Neural cell (in vitro differentiated cells): Measurements from ENCODE around the gene P2RX2. TPM values are rescaled to one million over a fixed set of nuclear protein-coding genes. Genes with fewer than 3 reads are reported as not detected.

ENCODE experiments used
- H2AFZ ChIP-seq: fragments of 200-600, 300-800 bp; sonication (generic), shearing (Covaris generic); 2 replicates; pipeline ENCODE4 v1.6.0; 2014; ENCODE audit warnings: low read depth, mild to moderate bottlenecking, antibody characterized with exemption, low read length, moderate library complexity
- H3F3A ChIP-seq: fragments of 200-600 bp; shearing (Covaris generic); 2 replicates; pipeline ENCODE4 v1.6.1; 2016; ENCODE audit warnings: mild to moderate bottlenecking, moderate library complexity, mixed read lengths, antibody characterized with exemption, low read length; ENCODE audit not compliant: insufficient read depth, poor library complexity, severe bottlenecking
- H3K27ac ChIP-seq: fragments of 200-600, 300-800 bp; sonication (generic), shearing (Covaris generic); 2 replicates; pipeline ENCODE4 v1.5.1; 2014; ENCODE audit warnings: mild to moderate bottlenecking, low read length, moderate library complexity
- H3K27me3 ChIP-seq: fragments of 300-800, 200-600 bp; sonication (generic), shearing (Covaris generic); 2 replicates; pipeline ENCODE4 v1.6.0; 2014; ENCODE audit warnings: mild to moderate bottlenecking, low read depth, low read length, moderate library complexity; ENCODE audit not compliant: insufficient read depth
- H3K36me3 ChIP-seq: fragments of 300-800, 200-600 bp; sonication (generic), shearing (Covaris generic); 2 replicates; pipeline ENCODE4 v1.5.1; 2014; ENCODE audit warnings: mild to moderate bottlenecking, antibody characterized with exemption, low read length, moderate library complexity; ENCODE audit not compliant: insufficient read depth
- H3K4me2 ChIP-seq: fragments of 300-800, 200-600 bp; sonication (generic), shearing (Covaris generic); 2 replicates; pipeline ENCODE4 v1.6.0; 2014; ENCODE audit warnings: mild to moderate bottlenecking, low read length
- H3K4me3 ChIP-seq: fragments of 300-800, 200-600 bp; sonication (generic), shearing (Covaris generic); 2 replicates; pipeline ENCODE4 v1.5.1; 2014; ENCODE audit warnings: mild to moderate bottlenecking, low read length, moderate library complexity
- H3K79me2 ChIP-seq: fragments of 200-600 bp; shearing (Covaris generic); replicated peaks from 2 replicates; pipeline ENCODE4 v1.6.0; 2014; ENCODE audit warnings: mild to moderate bottlenecking, low read length, moderate library complexity; ENCODE audit not compliant: insufficient read depth
- H3K9ac ChIP-seq: fragments of 300-800, 200-600 bp; sonication (generic), shearing (Covaris generic); 2 replicates; pipeline ENCODE4 v1.6.1; 2016; ENCODE audit warnings: mild to moderate bottlenecking, low read length, mixed read lengths
- H3K9me2 ChIP-seq: fragments of 200-600 bp; shearing (Covaris generic); 2 replicates; pipeline ENCODE4 v1.6.1; 2016; ENCODE audit warnings: mild to moderate bottlenecking, low read length, mixed read lengths; ENCODE audit not compliant: insufficient read depth
- H3K9me3 ChIP-seq: fragments of 200-600, 300-800 bp; sonication (generic), shearing (Covaris generic); 2 replicates; pipeline ENCODE4 v1.6.1; 2016; ENCODE audit warnings: mild to moderate bottlenecking, mixed run types, low read length, moderate library complexity, mixed read lengths
- H4K20me1 ChIP-seq: fragments of 200-600 bp; shearing (Covaris generic); 2 replicates; pipeline ENCODE4 v1.6.1; 2016; ENCODE audit warnings: mild to moderate bottlenecking, mixed run types; ENCODE audit not compliant: insufficient read depth
- EP300 ChIP-seq: fragments of 450-650 bp; conservative IDR thresholded peaks from 2 replicates; pipeline ENCODE4 v1.6.1; 2014; ENCODE audit warnings: antibody characterized with exemption, mild to moderate bottlenecking, moderate library complexity; ENCODE audit not compliant: poor library complexity, severe bottlenecking
- EZH2 ChIP-seq: fragments of 200-600, 300-800 bp; shearing (Covaris generic), sonication (generic); IDR thresholded peaks from 2 replicates; pipeline ENCODE4 v1.6.1; 2014; ENCODE audit warnings: antibody characterized with exemption, low read length, borderline replicate concordance, mild to moderate bottlenecking; ENCODE audit not compliant: insufficient read depth, poor library complexity, severe bottlenecking
- MXI1 ChIP-seq: fragments of 450-650 bp; conservative IDR thresholded peaks from 2 replicates; pipeline ENCODE4 v1.6.1; 2014; ENCODE audit warnings: antibody characterized with exemption, mild to moderate bottlenecking; ENCODE audit not compliant: poor library complexity, severe bottlenecking
- POLR2AphosphoS5 ChIP-seq: IDR thresholded peaks from 2 replicates; pipeline ENCODE4 v1.6.1; 2012
- RAD21 ChIP-seq: fragments of 450-650 bp; conservative IDR thresholded peaks from 2 replicates; pipeline ENCODE4 v1.6.1; 2014; ENCODE audit warnings: antibody characterized with exemption, mild to moderate bottlenecking, moderate library complexity
- SMC3 ChIP-seq: fragments of 450-650 bp; conservative IDR thresholded peaks from 2 replicates; pipeline ENCODE4 v1.6.1; 2014; ENCODE audit warnings: antibody characterized with exemption, mild to moderate bottlenecking, moderate library complexity; ENCODE audit not compliant: poor library complexity
- TAF1 ChIP-seq: IDR thresholded peaks from 2 replicates; pipeline ENCODE4 v1.6.1; 2012; ENCODE audit warnings: low read depth
- polyA plus RNA-seq: library from polyadenylated mRNA; depleted of rRNA; stranded (reverse); fragments of >200 nt; gene quantifications from 2 replicates; pipeline ENCODE4 v1.2.3, GENCODE V29; 2014
- TF ChIP-seq, protein P1 (sequence below): IDR thresholded peaks from 2 replicates; pipeline ENCODE4 v1.6.1; 2012; ENCODE audit warnings: borderline replicate concordance
- TF ChIP-seq, protein P2 (sequence below): fragments of 450-650 bp; IDR thresholded peaks from 2 replicates; pipeline ENCODE4 v1.5.1; 2014; ENCODE audit warnings: antibody characterized with exemption, mild to moderate bottlenecking, moderate library complexity; ENCODE audit not compliant: poor library complexity, severe bottlenecking

P2RX2 gene
- polyA plus RNA-seq, 1 donor from 2014 or later = not detected

DNA sequence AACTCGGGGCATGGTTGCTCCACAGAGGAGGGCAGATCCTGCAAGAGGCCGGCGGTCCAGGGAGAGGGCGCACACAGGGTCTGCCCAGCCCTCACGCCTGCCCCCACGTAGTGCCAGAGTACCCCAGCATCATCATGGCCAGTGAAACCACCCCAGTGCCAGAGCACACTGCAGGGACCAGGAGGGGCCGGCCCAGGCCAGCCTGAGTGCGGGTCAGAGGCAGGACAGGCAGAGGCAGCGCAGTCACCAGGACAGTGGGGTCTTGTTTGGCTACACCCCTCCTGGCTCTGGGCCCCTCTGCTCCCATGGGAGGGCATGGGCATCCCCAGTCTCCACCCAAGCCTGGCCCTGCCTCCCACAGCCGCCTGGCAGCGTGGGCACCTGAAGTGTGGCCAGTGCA, 42.9 kb upstream of the P2RX2 start:
- Histone ChIP-seq H3K36me3 (no peaks in the 10 kb centered on the region), H3K9me2 (no peaks in the 10 kb centered on the region), H3K9ac (no peak overlapping the region), H4K20me1 (no peaks in the 10 kb centered on the region), H3K27me3 (no peaks in the 10 kb centered on the region), H3K4me3 (no peak overlapping the region), H3K9me3 (no peaks in the 10 kb centered on the region), H3K4me2 (no peak overlapping the region), H3K79me2 (no peaks in the 10 kb centered on the region), H2AFZ (no peak overlapping the region), H3F3A (no peaks in the 10 kb centered on the region), H3K27ac (no peak overlapping the region)
- TF ChIP-seq, protein P1, sequence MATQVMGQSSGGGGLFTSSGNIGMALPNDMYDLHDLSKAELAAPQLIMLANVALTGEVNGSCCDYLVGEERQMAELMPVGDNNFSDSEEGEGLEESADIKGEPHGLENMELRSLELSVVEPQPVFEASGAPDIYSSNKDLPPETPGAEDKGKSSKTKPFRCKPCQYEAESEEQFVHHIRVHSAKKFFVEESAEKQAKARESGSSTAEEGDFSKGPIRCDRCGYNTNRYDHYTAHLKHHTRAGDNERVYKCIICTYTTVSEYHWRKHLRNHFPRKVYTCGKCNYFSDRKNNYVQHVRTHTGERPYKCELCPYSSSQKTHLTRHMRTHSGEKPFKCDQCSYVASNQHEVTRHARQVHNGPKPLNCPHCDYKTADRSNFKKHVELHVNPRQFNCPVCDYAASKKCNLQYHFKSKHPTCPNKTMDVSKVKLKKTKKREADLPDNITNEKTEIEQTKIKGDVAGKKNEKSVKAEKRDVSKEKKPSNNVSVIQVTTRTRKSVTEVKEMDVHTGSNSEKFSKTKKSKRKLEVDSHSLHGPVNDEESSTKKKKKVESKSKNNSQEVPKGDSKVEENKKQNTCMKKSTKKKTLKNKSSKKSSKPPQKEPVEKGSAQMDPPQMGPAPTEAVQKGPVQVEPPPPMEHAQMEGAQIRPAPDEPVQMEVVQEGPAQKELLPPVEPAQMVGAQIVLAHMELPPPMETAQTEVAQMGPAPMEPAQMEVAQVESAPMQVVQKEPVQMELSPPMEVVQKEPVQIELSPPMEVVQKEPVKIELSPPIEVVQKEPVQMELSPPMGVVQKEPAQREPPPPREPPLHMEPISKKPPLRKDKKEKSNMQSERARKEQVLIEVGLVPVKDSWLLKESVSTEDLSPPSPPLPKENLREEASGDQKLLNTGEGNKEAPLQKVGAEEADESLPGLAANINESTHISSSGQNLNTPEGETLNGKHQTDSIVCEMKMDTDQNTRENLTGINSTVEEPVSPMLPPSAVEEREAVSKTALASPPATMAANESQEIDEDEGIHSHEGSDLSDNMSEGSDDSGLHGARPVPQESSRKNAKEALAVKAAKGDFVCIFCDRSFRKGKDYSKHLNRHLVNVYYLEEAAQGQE = no peak
- TF ChIP-seq RAD21 (no peak), EP300 (no peak), EZH2 (no peak), POLR2AphosphoS5 (no peak), SMC3 (no peak)
- TF ChIP-seq, protein P2, sequence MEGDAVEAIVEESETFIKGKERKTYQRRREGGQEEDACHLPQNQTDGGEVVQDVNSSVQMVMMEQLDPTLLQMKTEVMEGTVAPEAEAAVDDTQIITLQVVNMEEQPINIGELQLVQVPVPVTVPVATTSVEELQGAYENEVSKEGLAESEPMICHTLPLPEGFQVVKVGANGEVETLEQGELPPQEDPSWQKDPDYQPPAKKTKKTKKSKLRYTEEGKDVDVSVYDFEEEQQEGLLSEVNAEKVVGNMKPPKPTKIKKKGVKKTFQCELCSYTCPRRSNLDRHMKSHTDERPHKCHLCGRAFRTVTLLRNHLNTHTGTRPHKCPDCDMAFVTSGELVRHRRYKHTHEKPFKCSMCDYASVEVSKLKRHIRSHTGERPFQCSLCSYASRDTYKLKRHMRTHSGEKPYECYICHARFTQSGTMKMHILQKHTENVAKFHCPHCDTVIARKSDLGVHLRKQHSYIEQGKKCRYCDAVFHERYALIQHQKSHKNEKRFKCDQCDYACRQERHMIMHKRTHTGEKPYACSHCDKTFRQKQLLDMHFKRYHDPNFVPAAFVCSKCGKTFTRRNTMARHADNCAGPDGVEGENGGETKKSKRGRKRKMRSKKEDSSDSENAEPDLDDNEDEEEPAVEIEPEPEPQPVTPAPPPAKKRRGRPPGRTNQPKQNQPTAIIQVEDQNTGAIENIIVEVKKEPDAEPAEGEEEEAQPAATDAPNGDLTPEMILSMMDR = no peak

DNA sequence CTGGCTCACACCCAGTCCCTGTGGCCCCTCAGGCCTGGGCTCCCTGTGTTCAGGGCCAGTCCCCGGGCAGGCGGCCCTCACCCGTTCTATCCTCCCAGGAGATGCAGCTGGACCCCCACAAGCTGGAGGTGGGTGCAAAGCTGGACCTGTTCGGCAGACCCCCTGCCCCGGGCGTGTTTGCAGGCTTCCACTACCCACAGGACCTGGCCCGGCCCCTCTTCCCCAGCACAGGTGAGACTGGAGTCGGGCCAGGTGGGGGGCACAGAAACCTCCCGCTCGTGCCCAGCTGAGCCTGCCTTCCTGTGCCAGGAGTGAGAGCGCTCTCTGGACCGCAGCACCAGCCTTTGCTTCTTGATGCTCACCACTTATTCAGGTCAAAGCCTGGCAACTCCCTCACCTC, 41.9 kb upstream of the P2RX2 start:
- H3K4me3 ChIP-seq = no peak overlapping the region
- H3K79me2 ChIP-seq = no peaks in the 10 kb centered on the region
- H3K27ac ChIP-seq = no peak overlapping the region
- no peaks in the 10 kb centered on the region for H3K9me3 ChIP-seq
- no peak overlapping the region for H2AFZ ChIP-seq
- H3K9ac ChIP-seq = no peak overlapping the region
- no peaks in the 10 kb centered on the region for H3K36me3 ChIP-seq
- H3K4me2 ChIP-seq = no peak overlapping the region
- TF ChIP-seq TAF1 (no peak), MXI1 (no peak), SMC3 (no peak), POLR2AphosphoS5 (no peak), EP300 (no peak), RAD21 (no peak), EZH2 (no peak)
- TF ChIP-seq, protein P2 = no peak
- TF ChIP-seq, protein P1 = no peak
- no peaks in the 10 kb centered on the region for H4K20me1 ChIP-seq
- H3K9me2 ChIP-seq = no peaks in the 10 kb centered on the region
- H3K27me3 ChIP-seq = no peaks in the 10 kb centered on the region
- H3F3A ChIP-seq = no peaks in the 10 kb centered on the region
